NCI-H2081 (cell line): ENCODE data around the gene DOC2B.
"Not testable (repeated sequence)": the region's sequence is repeated elsewhere in the genome, so short reads cannot be mapped to it uniquely, and the experiment has no call there.

ENCODE experiments used
- DNase-seq, 2 experiments: peaks; one replicate each; lab custom pipeline; 2025; lab: John Stamatoyannopoulos, UW

DOC2B gene

GRCh38 chr17:181245-182049, at the start of gene DOC2B:
TSS of gene DOC2B (minus strand) at chr17:181650. CDS start at chr17:181479, 171 bp downstream.
- DNase-seq, result no peak

GRCh38 chr17:230395-230770, 48.9 kb upstream of the DOC2B start:
- no peak for DNase-seq

GRCh38 chr17:229709-230394, 48.4 kb upstream of the DOC2B start:
- DNase-seq, result no peak

- DNase-seq, result no peak
Measured at GRCh38 chr17:228951-229708, 47.7 kb upstream of the DOC2B start.

GRCh38 chr17:227946-228615, 46.6 kb upstream of the DOC2B start:
- DNase-seq, result no peak

GRCh38 chr17:227078-227945, 45.9 kb upstream of the DOC2B start:
- DNase-seq, result no peak

- DNase-seq, result no peak
Measured at GRCh38 chr17:226108-227077, 44.9 kb upstream of the DOC2B start.

GRCh38 chr17:225551-225950, 44.1 kb upstream of the DOC2B start:
- DNase-seq, result no peak

GRCh38 chr17:224576-224975, 43.1 kb upstream of the DOC2B start:
- DNase-seq, result not testable (repeated sequence)

GRCh38 chr17:223723-224471, 42.4 kb upstream of the DOC2B start:
- no peak for DNase-seq

- no peak for DNase-seq
Measured at GRCh38 chr17:222172-222571, 40.7 kb upstream of the DOC2B start.

- DNase-seq, result no peak
Measured at GRCh38 chr17:219696-220095, 38.2 kb upstream of the DOC2B start.

- no peak for DNase-seq
Measured at GRCh38 chr17:218432-219110, 37.1 kb upstream of the DOC2B start.

GRCh38 chr17:216625-217024, 35.2 kb upstream of the DOC2B start:
- DNase-seq, result no peak

GRCh38 chr17:215563-216478, 34.4 kb upstream of the DOC2B start:
- not testable (repeated sequence) for DNase-seq

- DNase-seq, result no peak
Measured at GRCh38 chr17:214881-215331, 33.5 kb upstream of the DOC2B start.

- DNase-seq, result no peak
Measured at GRCh38 chr17:213286-214105, 32.0 kb upstream of the DOC2B start.
